Tibial nerve (tissue), 4 donors: ENCODE data around the gene LRBA.

Experiments used
- CTCF ChIP-seq, 5 experiments: fragments of 200-600 bp in 3 of 5; fragments of 450-650 bp in 2 of 5; sonication (generic) in 3 of 5; IDR thresholded peaks; one replicate each; pipeline ENCODE4 v1.5.1; 2016 to 2019; ENCODE audit warnings: antibody characterized with exemption in 5 of 5, mild to moderate bottlenecking in 3 of 5, moderate library complexity in 2 of 5
- EP300 ChIP-seq, 2 donors: sonication (generic); formaldehyde crosslinking; IDR thresholded peaks; one replicate each; pipeline ENCODE4 v1.6.1; 2017; ENCODE audit warnings: antibody characterized with exemption in 2 of 2, mild to moderate bottlenecking in 1 of 2
- POLR2A ChIP-seq, 2 donors: fragments of 450-650 bp; IDR thresholded peaks; one replicate each; pipeline ENCODE4 v1.6.1; 2017; ENCODE audit warnings: antibody characterized with exemption in 2 of 2, mild to moderate bottlenecking in 2 of 2, moderate library complexity in 2 of 2

- TF ChIP-seq CTCF (IDR thresholded peaks at IDR 0.05) (no peak), POLR2A (IDR thresholded peaks at IDR 0.05) (no peak), EP300 (IDR thresholded peaks at IDR 0.05) (no peak)
Measured at GRCh38 chr4:150821641-150822040, 193.4 kb downstream of the LRBA start.
